SK-N-SH (cell line): ENCODE data around the gene XPOT.

Experiments used
- CHD2 ChIP-seq: fragments of 150-350 bp; IDR thresholded peaks from 2 replicates; pipeline ENCODE4 v1.6.1; 2018; ENCODE audit warnings: low read length; ENCODE audit not compliant: partially characterized antibody
- CTCF ChIP-seq: fragments of 200-600 bp; sonication (generic); IDR thresholded peaks from 2 replicates; pipeline ENCODE4 v1.6.1; 2017; ENCODE audit warnings: antibody characterized with exemption, mild to moderate bottlenecking, moderate library complexity
- MAX ChIP-seq: IDR thresholded peaks from 2 replicates; pipeline ENCODE4 v1.4.0; 2012; ENCODE audit warnings: low read depth
- PBX3 ChIP-seq: IDR thresholded peaks from 2 replicates; pipeline ENCODE4; 2012
- SMC3 ChIP-seq: IDR thresholded peaks from 2 replicates; pipeline ENCODE4 v1.6.1; 2012; ENCODE audit warnings: low read depth, low read length, improper control_type of control experiment
- TAF1 ChIP-seq: IDR thresholded peaks from 2 replicates; pipeline ENCODE4 v1.6.1; 2012; ENCODE audit warnings: low read depth, mild to moderate bottlenecking, low read length, moderate library complexity, borderline replicate concordance

- no peak for TF ChIP-seq PBX3
- no peak for TF ChIP-seq CTCF
- TF ChIP-seq SMC3 = no peak
- TF ChIP-seq CHD2 = no peak
- no peak for TF ChIP-seq TAF1
- no peak for TF ChIP-seq MAX
Measured at GRCh38 chr12:64494998-64495729, 91.0 kb downstream of the XPOT start.
